ENCODE results near the gene LPXN. TPM values are rescaled to one million over a fixed set of nuclear protein-coding genes. Genes with fewer than 3 reads are reported as not detected.

LPXN gene
- polyA plus RNA-seq, 2 donors: 2.4 to 2.7 TPM

DNA sequence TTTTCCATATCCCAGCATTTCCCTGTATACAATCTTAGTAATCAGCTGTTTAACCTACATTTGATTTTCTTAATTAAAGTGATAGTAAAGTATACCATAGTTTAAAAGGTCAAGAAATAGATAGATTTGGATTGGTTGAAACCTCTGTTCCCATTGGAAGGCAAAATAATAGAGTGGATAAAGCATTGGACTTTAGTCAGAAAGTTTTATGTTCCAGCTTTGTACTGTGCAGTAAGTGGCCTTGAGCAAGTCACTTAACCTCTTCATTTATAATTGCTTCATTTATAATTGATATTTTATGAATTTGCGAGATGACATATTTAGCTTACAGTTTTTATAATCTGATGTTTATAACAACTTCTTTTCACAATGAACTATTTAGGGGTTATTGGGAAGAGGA lies 6.8 kb upstream of the LPXN start:
- no peaks in the 10 kb centered on the region for H3K36me3 ChIP-seq (ENCODE audit: control insufficient read depth in 2 of 2, insufficient read depth in 2 of 2, low read length in 1 of 2)
- 77 to 93% methylated on average over 1 of the region's 1 CpG for WGBS, 2 donors
- no peaks in the 10 kb centered on the region for H3K4me1 ChIP-seq (ENCODE audit: control insufficient read depth in 2 of 2, insufficient read depth in 2 of 2, low read length in 1 of 2)
- no peak overlapping the region for H3K4me3 ChIP-seq (ENCODE audit: low read depth in 1 of 2, low read length in 2 of 2)
- H3K9me3 ChIP-seq (ENCODE audit: control insufficient read depth in 2 of 2, insufficient read depth in 1 of 2, low read depth in 1 of 2, low read length in 1 of 2): no peaks in the 10 kb centered on the region
- no peaks in the 10 kb centered on the region for H3K27me3 ChIP-seq (ENCODE audit: control insufficient read depth in 1 of 2, insufficient read depth in 2 of 2, low read length in 2 of 2)
- no peak overlapping the region for H3K27ac ChIP-seq (ENCODE audit: low read depth in 2 of 2, low read length in 1 of 2)

DNA sequence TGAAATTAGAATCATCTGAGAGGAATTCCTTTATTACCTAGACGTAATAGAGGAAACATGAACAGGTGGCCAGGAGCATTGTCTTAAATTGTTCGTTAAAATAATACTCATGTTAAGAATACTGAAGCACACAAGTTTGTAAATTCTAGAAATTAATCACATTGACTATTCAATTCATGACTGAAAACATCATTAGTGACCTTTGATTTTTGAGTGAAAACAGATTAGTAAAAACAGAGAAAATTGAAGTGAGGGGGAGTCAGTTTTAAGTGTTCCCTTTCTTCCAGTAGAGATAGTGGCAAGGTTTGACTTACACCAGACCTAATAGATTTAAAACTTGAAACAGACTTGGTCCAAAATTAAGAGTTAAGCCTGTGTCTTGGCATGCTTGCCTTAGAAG lies 4.7 kb upstream of the LPXN start:
- Histone ChIP-seq H3K36me3 (ENCODE audit: control insufficient read depth in 2 of 2, insufficient read depth in 2 of 2, low read length in 1 of 2) (no peaks in the 10 kb centered on the region), H3K9me3 (ENCODE audit: control insufficient read depth in 2 of 2, insufficient read depth in 1 of 2, low read depth in 1 of 2, low read length in 1 of 2) (no peaks in the 10 kb centered on the region), H3K27me3 (ENCODE audit: control insufficient read depth in 1 of 2, insufficient read depth in 2 of 2, low read length in 2 of 2) (no peaks in the 10 kb centered on the region), H3K27ac (ENCODE audit: low read depth in 2 of 2, low read length in 1 of 2) (no peak overlapping the region), H3K4me1 (ENCODE audit: control insufficient read depth in 2 of 2, insufficient read depth in 2 of 2, low read length in 1 of 2) (peaks cover 3% of the 10 kb centered on the region in 2 donors), H3K4me3 (ENCODE audit: low read depth in 1 of 2, low read length in 2 of 2) (peak overlapping the region in 1 of 2 donors; percentile 74)
- WGBS, 2 donors: 4 to 7% methylated on average over 2 of the region's 2 CpGs

DNA sequence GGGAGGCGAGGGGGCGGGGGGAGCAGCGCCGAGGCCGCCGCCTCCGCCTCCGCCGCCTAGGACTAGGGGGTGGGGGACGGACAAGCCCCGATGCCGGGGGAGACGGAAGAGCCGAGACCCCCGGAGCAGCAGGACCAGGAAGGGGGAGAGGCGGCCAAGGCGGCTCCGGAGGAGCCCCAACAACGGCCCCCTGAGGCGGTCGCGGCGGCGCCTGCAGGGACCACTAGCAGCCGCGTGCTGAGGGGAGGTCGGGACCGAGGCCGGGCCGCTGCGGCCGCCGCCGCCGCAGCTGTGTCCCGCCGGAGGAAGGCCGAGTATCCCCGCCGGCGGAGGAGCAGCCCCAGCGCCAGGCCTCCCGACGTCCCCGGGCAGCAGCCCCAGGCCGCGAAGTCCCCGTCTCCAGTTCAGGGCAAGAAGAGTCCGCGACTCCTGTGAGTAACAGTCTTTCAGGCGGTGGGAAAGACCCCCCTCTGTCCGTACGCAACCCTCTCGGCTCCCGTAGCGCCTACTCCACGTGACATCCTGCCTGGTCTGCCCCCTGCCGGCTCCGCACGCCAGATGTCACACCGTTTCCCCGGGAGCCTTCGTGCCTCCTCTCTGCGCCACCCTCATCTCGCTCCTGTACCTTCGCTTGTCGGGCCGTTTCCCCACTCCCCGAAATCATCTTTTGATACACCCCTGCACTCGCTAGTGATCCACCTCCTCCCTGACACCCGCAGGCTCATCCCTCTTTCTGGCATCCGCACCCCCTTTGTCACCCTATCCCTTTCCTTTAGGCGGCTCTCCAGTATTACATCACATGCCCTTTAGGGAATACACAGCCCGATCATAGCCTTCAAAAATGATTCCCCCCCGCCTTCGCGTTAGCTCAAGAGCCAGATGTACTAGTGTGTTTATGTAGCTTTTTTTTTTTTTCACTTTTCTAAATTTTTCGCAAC lies 3.8 kb upstream of the LPXN start:
- peak overlapping the region; percentile 99 to 100 for H3K27ac ChIP-seq (ENCODE audit: low read depth in 2 of 2, low read length in 1 of 2)
- 0 to 1% methylated on average over 48 to 78 of the region's 78 CpGs for WGBS, 2 donors
- peaks cover 3% of the 10 kb centered on the region in 2 donors for H3K4me1 ChIP-seq (ENCODE audit: control insufficient read depth in 2 of 2, insufficient read depth in 2 of 2, low read length in 1 of 2)
- no peaks in the 10 kb centered on the region for H3K27me3 ChIP-seq (ENCODE audit: control insufficient read depth in 1 of 2, insufficient read depth in 2 of 2, low read length in 2 of 2)
- peak overlapping the region; percentile 74 to 90 for H3K4me3 ChIP-seq (ENCODE audit: low read depth in 1 of 2, low read length in 2 of 2)
- no peaks in the 10 kb centered on the region for H3K36me3 ChIP-seq (ENCODE audit: control insufficient read depth in 2 of 2, insufficient read depth in 2 of 2, low read length in 1 of 2)
- H3K9me3 ChIP-seq (ENCODE audit: control insufficient read depth in 2 of 2, insufficient read depth in 1 of 2, low read depth in 1 of 2, low read length in 1 of 2): no peaks in the 10 kb centered on the region

DNA sequence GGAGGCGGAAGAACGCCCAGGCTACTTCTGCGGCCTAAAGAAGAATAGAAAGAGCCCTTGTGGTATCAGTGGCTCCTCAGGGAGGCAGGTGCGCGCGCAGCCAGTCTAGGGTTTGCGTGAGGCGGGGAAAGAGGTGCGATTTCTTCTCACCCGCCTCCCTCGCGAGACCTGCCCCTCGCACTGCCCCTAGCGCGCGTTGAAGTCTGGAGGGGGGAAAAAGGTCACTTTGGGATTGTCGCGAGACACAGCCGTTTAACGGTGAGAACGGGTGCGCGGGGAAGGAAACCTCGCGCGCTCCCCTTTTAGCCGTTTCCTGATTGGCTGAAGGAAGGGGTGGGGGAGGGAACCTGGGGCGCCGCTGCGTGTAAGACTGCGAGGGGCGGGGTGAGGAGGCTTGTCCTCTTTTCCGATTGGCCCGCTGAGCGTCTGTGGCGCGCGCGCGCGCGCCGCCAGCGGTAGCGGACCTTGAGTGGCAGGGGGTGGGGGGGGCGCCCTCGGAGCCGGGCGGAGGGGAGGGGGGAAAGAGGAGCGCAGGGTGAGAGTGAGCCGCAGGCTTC lies 3.1 kb upstream of the LPXN start, which contains the start of gene ZFP91:
Gene ZFP91 (plus strand): TSS at position 429 of the 557 bp plus-strand sequence. CDS start 219 bp downstream, outside the sequence.
- Histone ChIP-seq H3K27me3 (ENCODE audit: control insufficient read depth in 1 of 2, insufficient read depth in 2 of 2, low read length in 2 of 2) (no peaks in the 10 kb centered on the region), H3K36me3 (ENCODE audit: control insufficient read depth in 2 of 2, insufficient read depth in 2 of 2, low read length in 1 of 2) (no peaks in the 10 kb centered on the region), H3K27ac (ENCODE audit: low read depth in 2 of 2, low read length in 1 of 2) (peak within 1 kb of the TSS; percentile 99 to 100), H3K9me3 (ENCODE audit: control insufficient read depth in 2 of 2, insufficient read depth in 1 of 2, low read depth in 1 of 2, low read length in 1 of 2) (no peaks in the 10 kb centered on the region), H3K4me3 (ENCODE audit: low read depth in 1 of 2, low read length in 2 of 2) (peak within 1 kb of the TSS; percentile 74 to 90), H3K4me1 (ENCODE audit: control insufficient read depth in 2 of 2, insufficient read depth in 2 of 2, low read length in 1 of 2) (peaks cover 3% of the 10 kb centered on the region in 2 donors)
- WGBS, 2 donors: 0 to 1% methylated on average over 41 to 51 of the region's 51 CpGs

DNA sequence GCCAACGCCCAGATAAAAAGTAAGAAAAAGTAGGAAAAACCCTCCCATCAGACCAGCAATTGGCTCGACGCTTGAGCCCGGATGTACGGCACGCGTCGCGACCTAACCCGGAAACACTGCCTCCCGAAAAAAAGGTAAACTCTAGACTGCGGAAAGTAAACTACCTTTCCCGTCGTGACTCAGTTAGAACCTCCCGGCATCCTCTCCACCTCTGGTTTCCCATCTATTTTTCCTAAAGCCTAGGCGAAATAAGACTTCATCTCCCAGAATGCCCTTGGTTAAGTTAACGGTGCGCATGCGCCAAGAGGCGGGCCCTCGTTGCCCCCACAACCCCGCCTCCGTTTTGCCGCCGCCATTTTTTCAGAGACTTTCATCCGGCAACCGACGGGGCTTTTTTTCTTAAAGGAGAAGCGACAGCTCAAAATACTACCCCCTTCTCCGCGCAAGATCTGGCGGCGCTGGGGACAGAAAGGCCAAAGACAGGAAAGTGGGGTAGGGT lies 2.5 kb upstream of the LPXN start:
- H3K36me3 ChIP-seq (ENCODE audit: control insufficient read depth in 2 of 2, insufficient read depth in 2 of 2, low read length in 1 of 2): no peaks in the 10 kb centered on the region
- H3K27ac ChIP-seq (ENCODE audit: low read depth in 2 of 2, low read length in 1 of 2): peak overlapping the region; percentile 99 to 100
- H3K4me1 ChIP-seq (ENCODE audit: control insufficient read depth in 2 of 2, insufficient read depth in 2 of 2, low read length in 1 of 2): peaks cover 3% of the 10 kb centered on the region in 2 donors
- WGBS, 2 donors: 0% methylated on average over 33 of the region's 33 CpGs
- no peaks in the 10 kb centered on the region for H3K9me3 ChIP-seq (ENCODE audit: control insufficient read depth in 2 of 2, insufficient read depth in 1 of 2, low read depth in 1 of 2, low read length in 1 of 2)
- peak overlapping the region; percentile 74 to 79 for H3K4me3 ChIP-seq (ENCODE audit: low read depth in 1 of 2, low read length in 2 of 2)
- no peaks in the 10 kb centered on the region for H3K27me3 ChIP-seq (ENCODE audit: control insufficient read depth in 1 of 2, insufficient read depth in 2 of 2, low read length in 2 of 2)

DNA sequence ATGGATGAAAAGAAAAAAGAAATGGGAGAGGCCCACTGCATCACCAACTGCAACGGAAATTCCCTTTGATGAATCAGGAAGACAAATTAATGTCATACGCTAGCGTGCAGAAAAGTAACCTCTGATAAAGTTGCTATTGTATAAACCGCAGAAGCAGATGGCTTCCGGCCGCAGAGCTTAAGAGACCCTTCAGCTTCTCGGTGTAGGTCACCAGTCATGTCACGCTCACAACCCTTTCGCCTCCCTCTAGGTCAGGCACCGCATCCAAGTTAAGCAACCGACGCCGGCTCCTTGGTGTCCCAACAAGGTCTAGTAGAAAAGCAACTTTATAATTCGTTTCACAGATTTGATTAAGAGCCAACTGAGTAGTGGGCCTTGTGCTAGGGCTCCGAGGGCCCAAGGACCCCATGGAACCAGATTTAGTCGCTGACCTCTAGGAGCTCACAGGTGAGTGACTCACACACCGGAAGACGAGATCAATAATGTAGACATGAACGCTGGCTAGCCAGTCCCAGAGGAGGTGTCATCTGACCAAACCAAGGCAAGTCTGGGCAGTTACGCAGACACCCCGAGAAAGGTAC lies 2.0 kb upstream of the LPXN start:
- Histone ChIP-seq H3K27me3 (ENCODE audit: control insufficient read depth in 1 of 2, insufficient read depth in 2 of 2, low read length in 2 of 2) (no peaks in the 10 kb centered on the region), H3K27ac (ENCODE audit: low read depth in 2 of 2, low read length in 1 of 2) (peak overlapping the region; percentile 99 to 100), H3K9me3 (ENCODE audit: control insufficient read depth in 2 of 2, insufficient read depth in 1 of 2, low read depth in 1 of 2, low read length in 1 of 2) (no peaks in the 10 kb centered on the region), H3K4me1 (ENCODE audit: control insufficient read depth in 2 of 2, insufficient read depth in 2 of 2, low read length in 1 of 2) (peaks cover 3% of the 10 kb centered on the region in 2 donors), H3K4me3 (ENCODE audit: low read depth in 1 of 2, low read length in 2 of 2) (peak overlapping the region; percentile 74 to 79), H3K36me3 (ENCODE audit: control insufficient read depth in 2 of 2, insufficient read depth in 2 of 2, low read length in 1 of 2) (no peaks in the 10 kb centered on the region)
- 0 to 1% methylated on average over 21 of the region's 21 CpGs for WGBS, 2 donors

DNA sequence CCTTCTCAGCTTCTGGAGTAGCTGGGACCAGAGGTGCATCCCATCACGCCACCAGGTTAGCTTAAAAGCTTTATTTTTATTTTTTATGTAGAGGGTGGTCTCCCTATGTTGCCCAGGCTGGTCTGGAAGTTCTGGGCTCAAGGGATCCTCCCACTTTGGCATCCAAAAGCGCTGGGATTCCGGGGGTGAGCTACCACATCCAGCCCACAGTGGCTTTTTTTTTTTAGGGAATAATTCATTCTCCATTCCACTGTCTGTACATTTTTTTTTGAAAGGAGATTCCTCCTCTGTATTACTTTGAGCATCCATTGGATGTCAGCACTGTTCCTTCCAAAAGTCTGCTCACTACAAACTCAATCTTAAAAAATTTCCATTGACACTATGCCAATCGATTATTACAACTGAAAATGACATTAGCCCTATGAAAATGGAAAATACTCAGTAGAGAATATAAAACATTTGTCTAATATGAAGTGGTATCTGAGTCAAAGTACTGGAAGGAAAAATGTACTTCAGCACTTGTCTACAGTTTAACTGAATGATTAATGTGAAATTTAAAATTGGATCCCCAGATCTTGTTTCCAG lies 1.3 kb upstream of the LPXN start:
- Histone ChIP-seq H3K27me3 (ENCODE audit: control insufficient read depth in 1 of 2, insufficient read depth in 2 of 2, low read length in 2 of 2) (no peaks in the 10 kb centered on the region), H3K36me3 (ENCODE audit: control insufficient read depth in 2 of 2, insufficient read depth in 2 of 2, low read length in 1 of 2) (no peaks in the 10 kb centered on the region), H3K4me3 (ENCODE audit: low read depth in 1 of 2, low read length in 2 of 2) (peak overlapping the region in 1 of 2 donors; percentile 74), H3K27ac (ENCODE audit: low read depth in 2 of 2, low read length in 1 of 2) (peak overlapping the region; percentile 99 to 100), H3K4me1 (ENCODE audit: control insufficient read depth in 2 of 2, insufficient read depth in 2 of 2, low read length in 1 of 2) (peaks cover 3% of the 10 kb centered on the region in 2 donors), H3K9me3 (ENCODE audit: control insufficient read depth in 2 of 2, insufficient read depth in 1 of 2, low read depth in 1 of 2, low read length in 1 of 2) (no peaks in the 10 kb centered on the region)
- WGBS, 2 donors: 23 to 31% methylated on average over 4 of the region's 4 CpGs

DNA sequence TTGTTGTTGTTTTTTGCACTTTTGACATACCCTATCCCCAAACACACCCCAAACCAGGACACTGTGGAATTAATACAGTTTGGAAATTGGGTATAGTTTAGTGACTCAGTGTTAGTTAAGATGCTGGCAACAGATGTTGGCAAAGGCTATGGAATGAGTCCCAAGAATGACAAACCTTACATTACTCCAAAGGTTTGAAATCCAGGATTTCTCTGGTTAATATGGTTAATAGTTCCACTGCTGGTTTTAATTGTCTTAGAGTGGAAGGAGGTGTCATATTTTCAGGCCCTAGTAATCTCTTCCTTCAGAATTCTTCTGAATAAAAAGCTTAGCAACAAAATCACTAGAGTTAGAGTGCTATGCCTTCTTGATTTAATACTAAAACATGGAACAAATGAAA lies 775 bp downstream of the LPXN start:
- H3K36me3 ChIP-seq (ENCODE audit: control insufficient read depth in 2 of 2, insufficient read depth in 2 of 2, low read length in 1 of 2): no peaks in the 10 kb centered on the region
- peak overlapping the region in 1 of 2 donors; percentile 20 for H3K4me3 ChIP-seq (ENCODE audit: low read depth in 1 of 2, low read length in 2 of 2)
- H3K27me3 ChIP-seq (ENCODE audit: control insufficient read depth in 1 of 2, insufficient read depth in 2 of 2, low read length in 2 of 2): no peaks in the 10 kb centered on the region
- H3K9me3 ChIP-seq (ENCODE audit: control insufficient read depth in 2 of 2, insufficient read depth in 1 of 2, low read depth in 1 of 2, low read length in 1 of 2): no peaks in the 10 kb centered on the region
- H3K27ac ChIP-seq (ENCODE audit: low read depth in 2 of 2, low read length in 1 of 2): peak overlapping the region in 1 of 2 donors; percentile 35
- peaks cover 3% of the 10 kb centered on the region in 2 donors for H3K4me1 ChIP-seq (ENCODE audit: control insufficient read depth in 2 of 2, insufficient read depth in 2 of 2, low read length in 1 of 2)

DNA sequence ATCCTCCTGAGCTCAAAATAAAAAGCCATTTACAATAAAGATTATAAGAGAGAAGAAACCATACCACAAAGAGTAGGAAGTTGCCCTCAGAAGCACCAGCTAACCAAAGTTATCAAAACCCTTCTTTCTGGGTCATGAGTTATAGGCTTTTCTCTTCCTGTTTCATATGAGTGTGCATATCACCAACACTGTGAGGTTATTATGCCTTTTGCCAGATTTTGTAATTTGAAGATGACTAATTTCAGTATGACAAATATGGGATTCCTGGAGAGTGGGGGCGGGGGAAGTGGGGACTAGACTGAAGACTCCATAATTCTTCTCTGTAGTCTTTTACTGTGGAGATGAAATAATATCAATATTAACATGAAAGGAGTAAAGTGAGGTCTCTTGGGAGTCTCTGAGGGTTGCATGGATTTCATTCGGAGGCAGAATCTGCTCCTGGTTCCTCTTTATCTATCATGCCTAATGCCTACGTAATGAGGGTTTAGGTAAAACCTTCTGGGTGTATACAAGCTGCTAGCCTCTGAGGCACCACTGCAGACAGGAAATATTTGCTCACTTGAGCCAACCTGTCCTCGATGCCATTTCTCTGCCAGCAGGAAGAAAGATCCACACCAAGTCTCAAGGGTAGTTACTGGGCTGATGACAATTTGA lies 2.1 kb downstream of the LPXN start:
- H3K27me3 ChIP-seq (ENCODE audit: control insufficient read depth in 1 of 2, insufficient read depth in 2 of 2, low read length in 2 of 2): no peaks in the 10 kb centered on the region
- WGBS, 2 donors: 27 to 44% methylated on average over 4 of the region's 4 CpGs
- peak overlapping the region in 1 of 2 donors; percentile 8 for H3K4me3 ChIP-seq (ENCODE audit: low read depth in 1 of 2, low read length in 2 of 2)
- H3K27ac ChIP-seq (ENCODE audit: low read depth in 2 of 2, low read length in 1 of 2): peak overlapping the region; percentile 74 to 86
- peaks cover 3% of the 10 kb centered on the region in 2 donors for H3K4me1 ChIP-seq (ENCODE audit: control insufficient read depth in 2 of 2, insufficient read depth in 2 of 2, low read length in 1 of 2)
- H3K9me3 ChIP-seq (ENCODE audit: control insufficient read depth in 2 of 2, insufficient read depth in 1 of 2, low read depth in 1 of 2, low read length in 1 of 2): no peaks in the 10 kb centered on the region
- H3K36me3 ChIP-seq (ENCODE audit: control insufficient read depth in 2 of 2, insufficient read depth in 2 of 2, low read length in 1 of 2): no peaks in the 10 kb centered on the region
